ENCODE measurements around the gene FAM72D.
"Not testable (repeated sequence)": the region's sequence is repeated elsewhere in the genome, so short reads cannot be mapped to it uniquely, and the experiment has no call there.

FAM72D gene

GRCh38 chr1:145095284-145096057 is at the start of gene FAM72D, which contains the start of gene SRGAP2B:
Gene FAM72D (plus strand): TSS chr1:145095974. CDS start chr1:145096848, 874 bp downstream.
Gene SRGAP2B (minus strand): TSS chr1:145095328. CDS start chr1:145092901, 2,427 bp downstream.
- not testable (repeated sequence) for DNase-seq (ENCODE audit: low read depth in 3 of 3)

GRCh38 chr1:145047553-145047952 is 48.2 kb upstream of the FAM72D start:
- DNase-seq (ENCODE audit: low read depth in 3 of 3), result not testable (repeated sequence)

GRCh38 chr1:145048181-145048856 is 47.5 kb upstream of the FAM72D start:
- not testable (repeated sequence) for DNase-seq (ENCODE audit: low read depth in 3 of 3)

DNA sequence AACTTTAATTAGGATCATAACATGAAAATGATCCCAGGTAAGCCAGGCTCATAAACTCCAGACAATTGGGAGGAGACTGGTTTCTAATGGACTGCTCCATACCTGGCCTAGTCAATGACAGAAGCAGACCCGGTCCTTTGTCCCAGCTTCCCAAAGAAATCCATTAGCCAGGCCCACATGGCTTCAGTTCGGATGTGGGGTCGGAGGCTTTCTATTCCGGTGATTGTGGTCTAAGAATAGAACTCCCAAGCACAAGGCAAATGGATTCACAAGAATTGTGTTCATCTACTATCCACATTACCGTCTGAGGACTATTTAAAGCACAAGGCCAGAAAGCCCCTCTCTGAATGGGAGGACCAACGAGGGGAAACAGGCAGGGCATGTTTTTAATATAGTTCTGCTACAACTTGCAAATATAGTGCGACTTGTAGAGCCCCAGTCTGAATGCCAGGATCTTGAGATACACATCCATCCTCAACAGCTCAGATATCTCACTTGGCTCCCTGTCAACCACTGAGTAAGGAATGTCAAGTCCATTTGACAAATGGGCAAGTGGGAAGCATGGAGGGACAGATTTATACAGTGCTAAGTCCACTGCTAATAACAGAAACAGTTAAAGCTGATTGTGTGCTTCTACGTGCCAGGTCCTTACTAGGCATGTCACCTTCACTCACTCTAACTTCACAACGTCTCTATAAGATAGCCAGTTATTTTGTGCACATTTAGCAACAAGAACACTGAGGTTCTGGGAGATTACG is 43.6 kb upstream of the FAM72D start:
- DNase-seq (ENCODE audit: low read depth in 3 of 3), result not testable (repeated sequence)

DNA sequence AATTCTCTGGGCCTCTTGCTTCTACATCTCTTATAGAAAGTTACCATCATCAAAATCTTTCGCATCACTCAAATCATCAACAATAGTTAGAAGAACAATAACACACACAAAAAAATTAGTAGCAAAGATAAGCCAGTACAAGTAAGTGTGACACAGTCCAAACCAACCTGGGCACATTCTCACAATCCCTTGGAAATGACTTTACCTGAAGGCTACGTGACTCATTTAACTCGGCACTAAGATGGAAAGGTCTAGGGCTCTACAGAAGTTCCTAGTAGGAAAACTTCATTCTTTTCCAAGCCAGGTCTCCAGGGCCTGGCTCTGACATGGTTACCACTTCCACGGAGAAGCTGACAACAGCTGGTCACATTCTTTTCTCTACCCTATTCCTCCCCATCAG is 42.3 kb upstream of the FAM72D start:
- DNase-seq (ENCODE audit: low read depth in 3 of 3), result not testable (repeated sequence)

DNA sequence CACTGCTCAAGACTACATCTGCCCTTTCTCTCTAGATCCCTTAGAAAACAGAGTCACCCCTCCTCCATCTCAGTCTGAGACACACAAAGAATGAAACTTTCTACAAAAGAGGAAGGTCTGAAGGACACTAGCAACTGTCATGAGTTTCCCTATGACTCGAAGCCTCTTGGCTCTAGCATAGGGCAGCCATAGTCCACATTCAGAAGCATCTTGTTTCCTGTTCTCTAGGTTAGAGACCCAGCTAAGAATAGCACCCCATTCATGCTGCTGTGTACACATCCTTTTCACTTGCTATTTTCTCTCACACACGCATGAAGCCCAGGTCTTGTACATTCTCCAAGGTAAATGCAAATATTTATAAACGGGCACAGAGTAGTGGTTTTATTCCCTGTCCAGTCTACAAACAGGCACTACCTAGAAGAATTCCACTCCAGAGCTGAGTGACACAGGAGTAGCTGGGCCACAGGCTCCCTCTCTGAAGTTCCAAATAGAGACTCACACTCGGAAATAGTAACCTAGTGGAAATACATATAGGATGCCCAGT is 40.5 kb upstream of the FAM72D start:
- not testable (repeated sequence) for DNase-seq (ENCODE audit: low read depth in 3 of 3)

DNA sequence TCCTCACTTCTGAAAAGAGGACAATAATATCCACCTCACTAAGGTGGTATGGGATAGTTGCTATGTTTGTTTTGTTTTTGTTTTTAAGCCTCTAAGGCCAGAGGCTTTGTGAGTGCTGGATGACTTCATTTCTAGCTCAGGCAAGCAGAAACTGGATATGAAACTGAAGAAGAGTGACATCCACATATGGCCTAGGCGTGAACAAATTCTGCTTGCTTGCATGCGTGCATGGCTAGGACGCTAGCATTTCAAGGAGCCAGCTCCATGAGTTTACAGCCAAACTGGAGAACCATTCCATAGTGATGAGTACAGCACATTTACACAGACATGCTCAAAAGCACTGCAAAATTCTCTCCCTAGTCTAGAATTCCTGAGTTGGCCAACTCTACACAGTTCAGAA is 37.6 kb upstream of the FAM72D start:
- DNase-seq (ENCODE audit: low read depth in 3 of 3), result not testable (repeated sequence)

GRCh38 chr1:145063285-145063684 is 32.5 kb upstream of the FAM72D start:
- not testable (repeated sequence) for DNase-seq (ENCODE audit: low read depth in 3 of 3)

DNA sequence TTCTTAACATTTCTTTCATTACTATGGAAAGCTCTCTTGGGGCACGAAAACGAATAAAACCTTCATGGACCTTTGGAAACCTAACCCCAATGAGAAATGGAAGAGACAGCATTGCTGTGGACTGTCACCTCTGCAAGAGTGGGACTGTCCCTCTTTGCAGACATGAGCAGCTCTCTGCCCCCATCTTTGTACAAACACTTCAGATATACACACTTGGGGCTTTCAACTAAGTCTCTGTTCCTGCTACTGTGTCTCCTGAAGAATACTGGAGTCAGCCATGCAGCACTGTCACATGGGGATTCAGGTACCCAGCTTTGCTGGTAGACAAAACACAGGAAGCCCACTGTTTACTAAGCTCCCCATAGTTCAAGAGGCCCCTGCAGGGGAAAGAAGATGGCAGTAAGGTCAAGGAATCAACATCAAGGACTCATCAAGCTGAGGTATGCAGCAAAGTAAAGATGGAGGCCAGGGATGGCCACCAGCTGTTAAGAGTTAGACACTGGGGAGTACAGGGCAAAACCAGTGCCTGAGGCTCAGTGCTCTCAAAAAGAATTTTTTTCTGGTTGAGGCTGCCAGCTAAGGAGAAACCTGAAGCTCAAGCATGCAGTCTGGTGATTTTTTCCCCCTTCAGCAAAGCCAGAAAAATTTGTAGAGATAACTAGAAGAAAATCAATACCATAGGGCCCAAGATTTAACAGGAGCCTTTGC is 31.7 kb upstream of the FAM72D start:
- DNase-seq (ENCODE audit: low read depth in 3 of 3), result not testable (repeated sequence)

DNA sequence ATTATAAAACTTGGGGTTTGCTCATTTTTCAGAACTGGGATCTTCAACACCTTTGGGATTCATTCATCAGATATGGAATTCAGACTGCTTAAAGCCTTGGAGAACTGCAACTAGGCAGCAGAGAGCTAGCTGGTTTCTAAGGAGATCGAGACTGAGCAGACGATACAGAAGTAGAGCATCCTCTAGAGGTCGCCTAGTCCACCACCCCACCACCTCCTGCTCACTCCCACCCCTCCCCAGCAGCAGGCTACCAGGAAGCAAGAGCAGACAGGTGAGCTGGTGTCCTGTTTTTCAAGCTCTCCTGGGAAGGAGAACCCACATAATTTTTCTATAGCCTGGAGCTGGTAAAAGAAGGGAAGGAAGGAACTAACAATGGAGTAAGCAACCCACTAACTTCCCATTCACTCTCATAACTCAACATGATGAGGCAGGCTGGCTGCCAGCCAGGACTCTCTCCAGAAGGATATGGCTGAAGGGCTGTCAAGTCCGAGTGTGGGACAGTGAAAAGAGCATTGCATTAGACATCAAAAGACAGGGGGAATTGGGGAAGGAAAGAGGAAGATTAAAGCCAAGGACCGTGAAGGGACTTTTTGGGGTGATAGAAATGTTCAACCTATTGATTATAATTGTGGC is 30.5 kb upstream of the FAM72D start:
- not testable (repeated sequence) for DNase-seq (ENCODE audit: low read depth in 3 of 3)

DNA sequence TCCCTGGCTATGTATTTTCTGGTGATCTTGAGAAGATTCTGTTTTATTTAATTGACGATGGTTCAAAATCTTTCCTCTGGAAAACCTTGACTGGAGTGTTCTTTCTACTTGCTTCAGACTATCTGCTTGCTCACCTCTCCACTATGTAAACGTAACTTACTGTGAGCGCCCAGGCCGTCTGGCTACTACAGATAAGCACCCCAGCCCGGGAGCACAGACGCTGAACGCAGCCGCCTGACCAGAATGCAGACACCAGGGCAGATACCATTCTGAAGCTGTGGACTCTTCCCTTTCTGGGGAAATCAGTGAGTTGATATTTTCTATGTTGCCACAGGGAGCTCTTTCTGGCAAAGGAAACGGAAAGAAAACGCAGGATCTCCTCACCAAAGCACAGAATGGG is 29.3 kb upstream of the FAM72D start:
- not testable (repeated sequence) for DNase-seq (ENCODE audit: low read depth in 3 of 3)

GRCh38 chr1:145071569-145071968 is 24.2 kb upstream of the FAM72D start:
- not testable (repeated sequence) for DNase-seq (ENCODE audit: low read depth in 3 of 3)

DNA sequence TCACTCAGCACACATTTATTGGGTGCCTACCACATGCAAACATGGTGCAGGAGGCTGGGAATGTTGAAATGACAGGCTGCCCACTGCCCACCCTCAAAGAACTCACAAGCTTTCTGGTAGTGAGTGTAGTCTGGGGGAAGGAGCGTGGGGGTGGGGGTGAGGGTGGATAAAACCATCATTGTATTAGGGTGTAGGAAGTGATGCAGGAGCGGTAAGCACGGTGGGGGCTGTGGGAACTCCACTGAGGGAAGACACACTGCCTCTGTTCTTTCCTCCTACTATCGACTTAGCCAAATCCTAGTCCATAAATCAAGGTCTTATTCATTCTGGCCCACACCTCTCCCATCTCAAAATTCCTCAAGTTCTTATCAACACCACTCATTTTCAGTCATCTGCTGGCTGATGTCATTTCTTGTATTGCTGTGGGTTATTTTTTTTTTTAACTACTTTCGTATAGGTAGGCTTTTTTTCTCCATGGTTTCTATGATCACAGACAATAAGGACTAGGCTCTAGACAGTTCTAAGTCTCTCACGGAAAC is 21.7 kb upstream of the FAM72D start:
- DNase-seq (ENCODE audit: low read depth in 3 of 3), result not testable (repeated sequence)

DNA sequence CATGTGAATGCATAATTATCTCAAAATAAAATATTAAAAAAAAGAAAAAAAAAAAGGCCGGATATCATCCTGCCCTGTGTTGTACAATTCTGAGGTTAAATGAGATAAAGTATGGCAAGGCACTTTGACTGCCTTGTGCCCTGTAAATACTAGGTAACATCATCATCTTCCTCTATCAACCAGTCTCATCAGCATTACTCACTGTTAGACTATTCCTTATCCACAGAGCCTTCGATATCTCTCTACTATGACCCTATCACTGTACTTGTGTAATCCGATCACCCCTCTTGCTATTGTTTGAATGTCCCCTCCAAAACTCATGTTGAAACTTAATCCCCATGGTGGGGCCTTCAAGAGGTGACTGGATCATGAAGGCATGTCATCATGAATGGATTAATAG is 18.9 kb upstream of the FAM72D start:
- DNase-seq (ENCODE audit: low read depth in 3 of 3), result not testable (repeated sequence)

DNA sequence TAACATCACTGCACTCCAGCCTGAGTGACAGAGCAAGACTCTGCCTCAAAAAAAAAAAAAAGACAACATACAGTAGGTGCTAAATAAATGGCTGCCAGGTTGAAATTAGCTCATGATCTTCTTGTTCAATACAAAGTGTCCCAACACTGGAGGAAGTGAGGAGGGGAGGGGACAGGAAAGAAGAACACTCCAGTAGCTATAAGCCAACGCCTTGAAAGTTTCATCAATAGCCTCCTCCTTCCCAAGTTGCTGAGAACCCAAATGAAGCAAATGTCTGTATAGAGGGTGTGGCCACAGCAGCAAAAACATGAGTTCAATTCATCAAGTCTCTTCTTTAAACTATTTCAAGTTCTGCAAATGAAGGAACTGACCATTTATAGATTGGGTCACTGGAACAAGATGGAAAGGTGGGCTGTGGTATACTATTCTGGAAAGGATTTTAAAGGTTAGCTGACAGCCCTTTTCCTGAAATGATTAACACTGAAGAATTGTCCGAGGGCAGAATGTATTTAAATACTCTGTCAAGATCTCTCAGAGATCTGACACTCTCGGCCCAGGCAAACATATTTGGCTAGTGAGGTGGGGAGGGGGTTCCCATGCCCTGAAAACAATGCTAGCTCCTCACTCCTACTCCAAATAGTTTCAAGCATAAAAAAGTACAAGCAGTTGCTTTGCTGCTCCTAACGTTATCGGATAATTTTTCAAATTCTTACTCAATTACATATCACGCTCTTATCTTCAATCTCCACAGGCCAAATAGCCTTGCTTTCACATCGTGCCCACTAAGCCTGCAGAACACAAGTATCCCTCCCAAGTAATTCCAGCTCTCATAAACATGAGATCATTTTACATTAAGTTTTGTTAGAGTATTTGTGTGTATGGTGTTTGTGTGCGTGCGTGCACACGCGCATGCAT is 17.6 kb upstream of the FAM72D start:
- not testable (repeated sequence) for DNase-seq (ENCODE audit: low read depth in 3 of 3)

- not testable (repeated sequence) for DNase-seq (ENCODE audit: low read depth in 3 of 3)
Measured at GRCh38 chr1:145078787-145079370, 16.9 kb upstream of the FAM72D start.

- not testable (repeated sequence) for DNase-seq (ENCODE audit: low read depth in 3 of 3)
Measured at GRCh38 chr1:145079737-145080136, 16.0 kb upstream of the FAM72D start.

DNA sequence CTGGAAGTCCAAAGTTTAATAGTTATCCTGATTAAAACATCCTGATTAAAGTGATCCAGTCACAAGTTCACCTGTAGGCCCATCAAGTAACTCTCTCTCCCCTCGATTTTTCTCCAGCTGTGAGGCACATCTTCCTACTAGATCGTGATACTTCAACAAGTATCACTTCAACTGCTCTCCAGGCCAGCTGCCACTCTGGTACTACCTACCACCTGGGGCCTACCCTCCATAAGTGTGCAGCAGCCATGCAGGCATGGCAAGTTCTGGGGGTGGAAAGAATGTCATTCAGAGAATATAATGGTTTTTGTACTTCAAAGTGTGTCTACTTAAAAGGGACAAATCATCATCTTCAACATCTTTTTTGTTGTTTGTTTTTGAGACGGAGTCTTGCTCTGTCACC is 15.6 kb upstream of the FAM72D start:
- DNase-seq (ENCODE audit: low read depth in 3 of 3), result not testable (repeated sequence)

Data from stimulated activated CD4-positive, alpha-beta T cell treated with anti-CD3 and anti-CD28 coated beads, TNF-alpha, amount 100 ng/mL, for 48 hours (primary cell).